GM18907 (cell line): ENCODE data around the gene IDH3A.

Source experiments
- ATAC-seq: cut with Tn5 transposase; IDR thresholded peaks from one replicate; pipeline ENCODE4 v1.9.1; 2021; ENCODE audit warnings: mild to moderate bottlenecking, moderate library complexity; ENCODE audit not compliant: unreplicated experiment

IDH3A gene

GRCh38 chr15:78149068-78149804, at the start of gene IDH3A:
Gene IDH3A (plus strand): TSS chr15:78149362. CDS start chr15:78149404, 42 bp downstream.
- ATAC-seq, result peak; percentile 83

GRCh38 chr15:78100886-78101285, 48.3 kb upstream of the IDH3A start:
- no peak for ATAC-seq

- ATAC-seq, result no peak
Observed at GRCh38 chr15:78101423-78102105, 47.6 kb upstream of the IDH3A start.

GRCh38 chr15:78102211-78102610, 47.0 kb upstream of the IDH3A start:
- no peak for ATAC-seq

GRCh38 chr15:78102741-78103140, 46.4 kb upstream of the IDH3A start:
- no peak for ATAC-seq

- peak; percentile 70 for ATAC-seq
Observed at GRCh38 chr15:78103406-78104118, 45.6 kb upstream of the IDH3A start.

- ATAC-seq, result peak; percentile 10
Observed at GRCh38 chr15:78104119-78104479, 45.1 kb upstream of the IDH3A start.

GRCh38 chr15:78104566-78105475, 44.3 kb upstream of the IDH3A start:
- ATAC-seq, result no peak

GRCh38 chr15:78105476-78106241, 43.5 kb upstream of the IDH3A start:
- no peak for ATAC-seq

- no peak for ATAC-seq
Observed at GRCh38 chr15:78107471-78107870, 41.7 kb upstream of the IDH3A start.

- ATAC-seq, result no peak
Observed at GRCh38 chr15:78108300-78109084, 40.7 kb upstream of the IDH3A start.

- ATAC-seq, result no peak
Observed at GRCh38 chr15:78109156-78109555, 40.0 kb upstream of the IDH3A start.

GRCh38 chr15:78110096-78110495, 39.1 kb upstream of the IDH3A start:
- no peak for ATAC-seq

GRCh38 chr15:78110916-78111475, 38.2 kb upstream of the IDH3A start:
- no peak for ATAC-seq

GRCh38 chr15:78111788-78112187, 37.4 kb upstream of the IDH3A start:
- ATAC-seq, result no peak

GRCh38 chr15:78112551-78112950, 36.6 kb upstream of the IDH3A start:
- no peak for ATAC-seq

- ATAC-seq, result no peak
Observed at GRCh38 chr15:78120523-78120922, 28.6 kb upstream of the IDH3A start.

- ATAC-seq, result no peak
Observed at GRCh38 chr15:78125267-78125666, 23.9 kb upstream of the IDH3A start.

- ATAC-seq, result no peak
Observed at GRCh38 chr15:78127882-78128281, 21.3 kb upstream of the IDH3A start.
